Measurements from ENCODE around the gene EHMT2.
"Not testable (repeated sequence)": the region's sequence is repeated elsewhere in the genome, so short reads cannot be mapped to it uniquely, and the experiment has no call there.

The EHMT2 gene

GRCh38 chr6:31838968-31839367 lies 58.5 kb downstream of the EHMT2 start:
- no peak for DNase-seq (ENCODE audit: low read depth in 2 of 2)

DNA sequence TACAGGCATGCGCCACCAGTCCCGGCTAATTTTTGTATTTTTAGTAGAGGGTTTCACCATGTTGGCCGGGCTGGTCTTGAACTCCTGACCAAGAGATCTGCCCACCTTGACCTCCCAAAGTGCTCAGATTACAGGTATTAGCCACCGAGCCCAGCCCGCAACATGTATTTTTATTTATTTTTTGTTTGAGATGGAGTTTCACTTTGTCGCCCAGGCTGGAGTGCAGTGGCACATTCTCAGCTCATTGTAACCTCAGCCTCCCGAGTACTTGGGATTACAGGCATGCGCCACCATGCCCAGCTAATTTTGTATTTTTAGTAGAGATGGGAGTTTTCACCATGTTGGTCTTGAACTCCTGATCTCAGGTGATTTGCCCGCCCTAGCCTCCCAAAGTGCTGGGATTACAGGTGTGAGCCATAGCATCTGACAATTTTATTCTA lies 59.4 kb downstream of the EHMT2 start:
- not testable (repeated sequence) for DNase-seq (ENCODE audit: low read depth in 2 of 2)

DNA sequence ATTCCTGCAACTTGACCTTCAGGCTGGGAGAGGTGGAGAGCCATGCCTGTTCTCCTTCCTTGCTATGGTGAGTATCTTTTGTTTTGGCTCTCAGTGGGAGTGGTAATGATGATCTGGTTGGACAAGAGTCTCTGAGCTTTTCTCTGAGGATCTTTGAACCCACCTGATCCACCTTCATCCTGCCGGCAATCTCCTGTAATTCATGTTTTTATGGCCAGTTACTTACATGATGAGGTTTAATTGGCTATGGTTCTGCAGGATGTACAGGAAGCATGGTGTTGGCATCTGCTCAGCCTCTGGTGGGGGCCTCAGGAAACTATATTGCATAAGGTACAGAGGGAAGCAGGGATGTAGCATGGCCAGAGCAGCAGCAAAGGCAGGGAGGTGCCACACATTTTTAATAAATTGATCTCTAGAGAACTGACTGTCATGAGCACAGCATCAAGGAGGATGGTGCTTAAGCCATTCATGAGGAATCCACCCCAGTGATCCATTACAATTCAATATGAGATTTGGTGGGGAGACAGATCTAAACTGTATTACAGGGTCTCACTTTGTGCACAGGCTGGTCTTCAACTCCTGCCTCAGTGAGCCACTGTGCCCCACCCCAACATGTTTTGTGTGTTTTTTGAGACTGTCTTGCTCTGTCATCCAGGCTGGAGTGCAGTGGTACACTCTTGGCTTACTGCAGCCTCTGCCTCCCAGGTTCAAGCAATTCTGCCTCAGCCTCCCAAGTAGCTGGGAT lies 60.0 kb downstream of the EHMT2 start:
- no peak for DNase-seq (ENCODE audit: low read depth in 2 of 2)

DNA sequence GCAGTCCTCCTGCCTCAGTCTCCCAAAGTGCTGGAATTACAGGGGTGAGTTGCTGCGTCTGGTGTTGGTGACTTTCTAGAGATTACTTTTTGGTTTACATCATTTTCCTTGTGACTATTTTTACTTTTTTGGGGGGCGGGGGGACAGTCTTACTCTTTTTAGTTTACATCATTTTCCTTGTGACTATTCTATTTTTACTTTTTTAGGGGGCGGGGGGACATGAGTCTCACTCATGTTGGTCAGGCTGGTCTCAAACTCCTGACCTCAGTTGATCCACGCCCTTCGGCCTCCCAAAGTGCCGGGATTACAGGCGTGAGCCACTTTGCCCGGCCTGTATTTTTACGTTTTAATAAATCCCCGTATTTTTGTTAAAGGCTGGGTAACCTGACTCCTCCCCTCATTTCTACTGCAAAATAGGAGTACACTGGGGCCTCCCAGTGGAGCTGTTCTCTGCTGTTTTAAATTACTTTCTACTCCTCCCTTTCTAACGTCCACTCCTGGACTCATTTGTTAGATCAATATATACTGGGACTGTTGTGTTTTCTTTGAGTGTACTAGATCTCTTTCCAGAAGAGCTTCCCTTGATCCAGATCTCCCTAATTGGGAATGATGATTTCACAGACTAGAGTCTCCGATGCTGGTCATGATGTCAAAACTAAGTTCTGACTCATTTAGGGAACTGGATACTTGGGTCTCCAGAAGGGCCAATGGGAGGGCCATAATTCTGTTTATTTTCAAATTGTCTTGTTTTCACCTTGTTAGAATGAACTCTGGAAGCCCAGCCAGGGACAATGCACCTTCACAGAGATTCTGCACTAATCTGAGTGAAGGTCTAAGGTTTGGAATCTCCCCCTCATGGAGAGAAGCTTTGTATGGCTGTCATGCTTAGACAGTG lies 60.8 kb downstream of the EHMT2 start:
- DNase-seq (ENCODE audit: low read depth in 2 of 2) = no peak

- no peak for DNase-seq (ENCODE audit: low read depth in 2 of 2)
Observed at GRCh38 chr6:31836047-31836473, 61.4 kb downstream of the EHMT2 start.

DNA sequence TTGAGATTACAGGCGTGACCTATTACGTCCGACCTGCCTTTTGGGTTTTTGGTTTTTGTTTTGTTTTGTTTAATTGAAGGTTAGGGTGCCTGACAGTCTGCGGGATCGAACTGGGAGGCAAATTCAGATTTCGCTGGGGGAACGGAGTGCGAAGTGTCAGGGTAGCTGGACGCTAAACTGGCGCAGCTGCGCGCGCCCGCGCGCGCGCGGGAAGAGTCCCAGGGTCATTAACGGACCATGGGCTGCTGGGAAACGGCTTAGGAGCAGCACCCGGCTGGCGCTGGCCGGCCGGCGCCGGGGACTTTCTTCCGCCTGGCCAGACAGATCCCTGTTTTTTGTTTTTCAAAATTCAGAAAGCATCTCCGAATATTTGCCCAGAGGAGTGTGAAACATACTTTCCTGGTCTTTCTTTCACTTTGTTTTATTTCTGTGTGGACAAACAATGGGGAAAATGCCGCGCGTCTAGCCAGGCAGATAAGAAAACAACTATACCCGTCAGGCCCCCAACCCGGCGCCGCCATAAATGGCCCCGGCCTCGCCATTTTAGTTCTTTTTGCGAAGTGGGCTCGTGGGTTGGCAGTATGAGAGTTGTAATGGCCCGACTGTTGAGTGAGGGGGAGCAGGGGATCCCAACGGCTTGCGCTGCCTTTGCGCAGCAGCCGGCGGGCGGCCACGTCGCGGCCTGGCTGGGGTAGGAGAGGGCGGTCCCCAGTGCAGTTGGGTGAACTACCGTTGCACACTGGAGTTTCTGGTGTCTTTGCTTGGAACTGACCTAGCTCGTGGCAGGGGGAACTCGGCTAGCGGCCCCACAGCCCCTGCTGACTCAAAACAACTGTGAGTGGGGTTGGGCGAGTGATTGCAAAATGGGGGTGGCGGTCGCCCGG lies 62.9 kb downstream of the EHMT2 start:
- peak; percentile 72 to 80 for DNase-seq (ENCODE audit: low read depth in 2 of 2)

DNA sequence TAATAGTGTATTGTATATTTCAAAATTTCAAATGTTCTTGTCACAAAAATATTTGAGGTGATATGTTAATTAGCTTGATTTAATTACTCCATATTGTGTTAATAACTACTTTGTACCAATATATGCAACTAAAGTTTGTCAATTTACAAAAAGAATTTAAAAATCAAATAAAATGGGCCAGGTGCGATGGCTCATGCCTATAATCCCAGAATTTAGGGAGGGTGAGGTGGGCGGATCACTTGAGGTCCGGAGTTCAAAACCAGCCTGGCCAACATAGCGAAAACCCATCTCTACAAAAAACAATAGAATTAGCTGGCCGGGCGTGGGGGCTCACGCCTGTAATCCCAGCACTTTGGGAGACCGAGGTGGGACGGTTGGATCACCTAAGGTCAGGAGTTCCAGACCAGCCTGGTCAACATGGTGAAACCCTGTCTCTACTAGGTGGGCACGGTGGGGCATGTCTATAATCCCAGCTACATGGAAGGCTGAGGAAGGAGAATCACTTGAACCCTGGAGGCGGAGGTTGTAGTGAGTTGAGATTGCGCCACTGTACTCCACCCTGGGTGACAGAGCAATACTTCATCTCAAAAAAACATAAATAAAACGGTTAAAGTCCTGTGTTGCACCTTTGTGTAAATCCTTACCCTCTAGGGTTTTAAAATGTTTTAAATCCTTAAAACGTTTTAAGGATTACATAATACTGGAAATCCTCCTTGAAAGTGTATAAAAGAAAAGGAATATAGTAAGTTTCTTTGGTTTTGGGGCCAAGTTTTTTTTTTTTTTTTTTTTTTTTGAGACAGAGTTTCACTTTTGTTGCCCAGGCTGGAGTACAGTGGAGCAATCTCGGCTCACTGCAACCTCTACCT lies 65.9 kb downstream of the EHMT2 start:
- DNase-seq (ENCODE audit: low read depth in 2 of 2) = no peak

- no peak for DNase-seq (ENCODE audit: low read depth in 2 of 2)
Observed at GRCh38 chr6:31830886-31831335, 66.6 kb downstream of the EHMT2 start.

Measured in stimulated activated CD4-positive, alpha-beta T cell treated with anti-CD3 and anti-CD28 coated beads, Interleukin-1b, Interleukin-23, amount 100 ng/mL, for 4 hours (primary cell).